H1 (cell line): ENCODE data around the gene SMAD7.

Experiments
- CTCF ChIP-seq, 3 experiments: IDR thresholded peaks; 1 replicate in 2 of 3; 2 replicates in 1 of 3; pipeline versions ENCODE4 v1.5.1 to v1.6.1; 2011; ENCODE audit warnings: low read length in 3 of 3, mild to moderate bottlenecking in 3 of 3, inconsistent platforms in 2 of 3, low read depth in 1 of 3, moderate library complexity in 1 of 3; ENCODE audit not compliant: insufficient read depth in 1 of 3; ENCODE audit errors: control extremely low read depth in 1 of 3
- KDM1A ChIP-seq: fragments of 200-600, 300-600 bp; sonication (generic); IDR thresholded peaks from 2 replicates; pipeline ENCODE4 v1.7.1; 2016; ENCODE audit warnings: mild to moderate bottlenecking, low read length, borderline replicate concordance
- KDM4A ChIP-seq: IDR thresholded peaks from one replicate; pipeline ENCODE4 v1.7.1; 2012; ENCODE audit warnings: low read depth, mild to moderate bottlenecking, moderate library complexity, low read length, inconsistent platforms; ENCODE audit not compliant: severe bottlenecking
- MAX ChIP-seq: IDR thresholded peaks from 2 replicates; pipeline ENCODE4 v1.6.1; 2012; ENCODE audit warnings: inconsistent platforms
- POLR2AphosphoS5 ChIP-seq: IDR thresholded peaks from 2 replicates; pipeline ENCODE4 v1.6.1; 2011; ENCODE audit warnings: low read depth, low read length
- RBBP5 ChIP-seq: IDR thresholded peaks from 2 replicates; pipeline ENCODE4 v1.7.1; 2012; ENCODE audit warnings: low read depth, mild to moderate bottlenecking, inconsistent platforms, low read length, moderate library complexity, borderline replicate concordance
- SRF ChIP-seq: IDR thresholded peaks from 2 replicates; pipeline ENCODE4 v1.6.1; 2011; ENCODE audit warnings: mild to moderate bottlenecking, low read depth, low read length, moderate library complexity

GRCh38 chr18:48887294-48887904, 63.4 kb downstream of the SMAD7 start:
- no peak for TF ChIP-seq KDM4A
- no peak for TF ChIP-seq MAX
- TF ChIP-seq CTCF (IDR thresholded peaks at IDR 0.05; ENCODE audit: control extremely low read depth in 1 of 3, insufficient read depth in 1 of 3, low read depth in 1 of 3, low read length in 3 of 3): no peak
- no peak for TF ChIP-seq SRF
- TF ChIP-seq RBBP5: no peak
- TF ChIP-seq POLR2AphosphoS5: no peak
- no peak for TF ChIP-seq KDM1A
